GM23338 (cell line): ENCODE data around the gene BMAL1.

Source experiments
- CREB1 ChIP-seq: fragments of 250-450 bp; sonication (Bioruptor Pico); IDR thresholded peaks from 2 replicates; pipeline ENCODE4 v1.5.0; 2020; ENCODE audit warnings: low read depth, mild to moderate bottlenecking, moderate library complexity
- CTCF ChIP-seq, 2 experiments: fragments of 200-600 bp in 1 of 2; sonication (generic) in 1 of 2; conservative IDR thresholded peaks; 2 replicates each; pipeline versions ENCODE4 v1.5.1 to v1.6.1; 2016 to 2017; ENCODE audit warnings: antibody characterized with exemption in 2 of 2, low read depth in 2 of 2, mild to moderate bottlenecking in 2 of 2, moderate library complexity in 1 of 2
- EZH2 ChIP-seq: fragments of 200-600 bp; sonication (generic); IDR thresholded peaks from one replicate; pipeline ENCODE4 v1.8.0; 2017; ENCODE audit warnings: antibody characterized with exemption, mild to moderate bottlenecking, low read depth; ENCODE audit not compliant: unreplicated experiment
- EZH2phosphoT487 ChIP-seq: fragments of 200-600 bp; sonication (generic); IDR thresholded peaks from one replicate; pipeline ENCODE4 v1.8.1; 2018; ENCODE audit warnings: antibody characterized with exemption; ENCODE audit not compliant: unreplicated experiment
- JUNB ChIP-seq: IDR thresholded peaks from one replicate; pipeline ENCODE4 v1.6.1; 2016; ENCODE audit warnings: antibody characterized with exemption; ENCODE audit not compliant: unreplicated experiment
- POLR2AphosphoS5 ChIP-seq: IDR thresholded peaks from 2 replicates; pipeline ENCODE4 v1.6.1; 2016; ENCODE audit warnings: antibody characterized with exemption, low read depth

- TF ChIP-seq CREB1 (CRISPR knock-in tag) (no peak), CTCF (conservative IDR thresholded peaks at IDR 0.05; ENCODE audit: low read depth in 2 of 2) (no peak), EZH2phosphoT487 (no peak), POLR2AphosphoS5 (no peak), JUNB (no peak), EZH2 (no peak)
These were observed 98.2 kb downstream of the BMAL1 start for GRCh38 chr11:13375798-13376197.
